Activated CD8-positive, alpha-beta memory T cell treated with anti-CD3 and anti-CD28 coated beads for 48 hours (primary cell): ENCODE data around the gene SCIN.
"Not testable (repeated sequence)": the region's sequence is repeated elsewhere in the genome, so short reads cannot be mapped to it uniquely, and the experiment has no call there.

Experiments
- DNase-seq, 3 experiments: peaks; one replicate each; pipeline ENCODE4 v3.0.0-alpha.2; 2020; ENCODE audit warnings: low read depth in 2 of 3, low spot score in 2 of 3

The SCIN gene

GRCh38 chr7:12610899-12611298, 40.4 kb downstream of the SCIN start:
- DNase-seq, result no peak

- no peak for DNase-seq
Observed at GRCh38 chr7:12612622-12613021, 42.1 kb downstream of the SCIN start.

- DNase-seq, result no peak
Observed at GRCh38 chr7:12619461-12620069, 49.0 kb downstream of the SCIN start.

GRCh38 chr7:12620371-12620770, 49.9 kb downstream of the SCIN start:
- DNase-seq, result no peak

- DNase-seq, result no peak
Observed at GRCh38 chr7:12623223-12623622, 52.7 kb downstream of the SCIN start.

- no peak for DNase-seq
Observed at GRCh38 chr7:12623885-12624498, 53.5 kb downstream of the SCIN start.

- no peak for DNase-seq
Observed at GRCh38 chr7:12625836-12626235, 55.3 kb downstream of the SCIN start.

GRCh38 chr7:12629816-12630512, 59.4 kb downstream of the SCIN start:
- no peak for DNase-seq

- DNase-seq, result no peak
Observed at GRCh38 chr7:12630513-12630819, 59.9 kb downstream of the SCIN start.

GRCh38 chr7:12633582-12633981, 63.1 kb downstream of the SCIN start:
- DNase-seq, result no peak

- no peak for DNase-seq
Observed at GRCh38 chr7:12635830-12636229, 65.3 kb downstream of the SCIN start.

GRCh38 chr7:12637328-12637727, 66.8 kb downstream of the SCIN start:
- no peak for DNase-seq

- no peak for DNase-seq
Observed at GRCh38 chr7:12637819-12638592, 67.5 kb downstream of the SCIN start.

GRCh38 chr7:12638851-12639456, 68.4 kb downstream of the SCIN start:
- no peak for DNase-seq

- DNase-seq, result no peak
Observed at GRCh38 chr7:12640299-12641096, 70.0 kb downstream of the SCIN start.

- DNase-seq, result no peak
Observed at GRCh38 chr7:12641196-12641595, 70.7 kb downstream of the SCIN start.

- no peak for DNase-seq
Observed at GRCh38 chr7:12642508-12642907, 72.0 kb downstream of the SCIN start.

- no peak for DNase-seq
Observed at GRCh38 chr7:12643001-12643643, 72.6 kb downstream of the SCIN start.

- DNase-seq, result no peak
Observed at GRCh38 chr7:12643644-12644043, 73.1 kb downstream of the SCIN start.

GRCh38 chr7:12645212-12645611, 74.7 kb downstream of the SCIN start:
- DNase-seq, result not testable (repeated sequence)
